SK-N-DZ (cell line): ENCODE results near the gene MRPL49.
"Not testable (repeated sequence)": the region's sequence is repeated elsewhere in the genome, so short reads cannot be mapped to it uniquely, and the experiment has no call there.

Experiments
- DNase-seq: peaks from one replicate; pipeline ENCODE4 v3.0.0-alpha.2; 2015; ENCODE audit warnings: low spot score

The MRPL49 gene

DNA sequence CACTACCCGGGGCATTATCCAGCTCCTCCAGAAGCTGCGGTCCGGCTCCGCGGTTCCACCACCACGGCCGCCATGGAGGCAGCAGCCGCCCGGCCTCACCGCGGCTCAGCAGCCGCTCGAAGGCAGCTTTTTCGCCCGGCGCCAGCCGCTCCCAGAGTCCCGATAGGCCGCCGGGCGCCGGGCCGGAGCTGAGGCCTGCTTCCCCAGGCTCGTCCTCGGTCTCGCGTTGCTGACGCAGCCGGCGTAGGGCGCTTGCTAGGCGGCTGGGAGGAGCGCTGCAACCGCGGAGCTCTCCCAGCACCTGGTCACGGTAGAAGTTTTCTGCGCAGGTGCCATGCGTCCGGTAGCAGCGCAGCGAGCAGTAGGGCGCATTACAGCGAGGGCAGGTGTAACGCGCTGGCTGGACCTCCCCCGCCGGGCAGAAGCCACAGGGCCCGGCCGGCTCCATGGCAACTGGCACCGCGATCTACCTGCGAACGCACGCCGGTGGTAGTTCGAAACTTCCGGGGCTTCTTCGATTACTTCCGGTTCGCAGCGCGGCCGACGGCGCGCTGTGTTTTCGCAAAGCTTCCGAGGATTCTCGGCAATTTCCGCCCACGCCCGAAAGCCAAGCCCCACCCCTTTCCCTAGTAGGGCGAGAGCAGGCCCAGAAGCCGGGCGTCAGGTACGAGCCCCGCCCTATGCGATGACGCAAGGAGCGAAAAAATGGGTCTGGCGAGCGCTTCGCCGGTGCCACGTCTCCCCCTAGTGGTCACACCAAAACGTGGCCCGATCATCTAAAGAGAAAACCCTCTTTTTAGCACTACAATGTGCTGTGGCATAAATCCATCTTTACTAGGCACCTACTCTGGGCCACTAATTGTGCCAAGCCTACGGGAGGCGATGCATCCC lies 4.7 kb upstream of the MRPL49 start, which contains the start of gene ZNHIT2:
ZNHIT2 (minus strand) TSS at position 496 of the 891 bp plus-strand sequence; CDS start at position 448, 48 bp downstream.
- DNase-seq: peak; percentile 98

GRCh38 chr11:65118097-65118837 lies 3.9 kb upstream of the MRPL49 start:
- no peak for DNase-seq

- DNase-seq: not testable (repeated sequence)
Observed at GRCh38 chr11:65118891-65119669, 3.0 kb upstream of the MRPL49 start.

- no peak for DNase-seq
Observed at GRCh38 chr11:65119670-65119995, 2.5 kb upstream of the MRPL49 start.

GRCh38 chr11:65120831-65121230 lies 1.3 kb upstream of the MRPL49 start:
- no peak for DNase-seq

GRCh38 chr11:65121447-65121864 lies 665 bp upstream of the MRPL49 start:
- DNase-seq: no peak

DNA sequence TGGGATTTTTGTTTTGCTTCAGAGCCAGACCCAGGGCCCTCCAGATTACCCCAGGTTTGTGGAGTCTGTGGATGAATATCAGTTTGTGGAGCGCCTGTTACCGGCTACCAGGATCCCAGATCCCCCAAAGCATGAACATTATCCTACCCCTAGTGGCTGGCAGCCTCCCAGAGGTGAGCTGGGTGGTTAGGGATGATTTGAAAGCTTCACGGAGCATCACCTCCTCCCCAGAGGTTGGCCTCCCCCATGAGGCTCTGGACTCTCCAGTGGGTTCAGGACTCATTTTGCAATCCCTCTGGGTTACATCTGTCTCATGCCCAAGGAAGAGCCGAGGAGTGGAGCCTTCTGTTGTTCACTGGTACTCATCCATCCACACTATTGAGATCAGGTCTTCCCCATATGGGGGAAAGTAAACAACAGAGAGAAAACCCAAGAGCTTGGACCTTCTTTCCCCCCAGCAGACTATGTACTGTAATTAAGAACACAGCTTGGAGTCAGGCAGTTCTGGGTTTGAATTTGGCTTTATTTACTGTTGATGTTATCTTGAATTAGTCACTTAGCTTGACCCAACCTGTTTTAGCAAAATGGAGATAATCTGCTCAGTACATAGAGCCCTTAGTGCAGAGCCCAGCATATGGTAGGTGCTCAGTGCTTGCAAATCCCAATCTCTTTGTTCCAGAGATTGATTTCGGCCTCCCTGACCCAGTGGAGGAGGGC lies 2.5 kb downstream of the MRPL49 start:
- no peak for DNase-seq

DNA sequence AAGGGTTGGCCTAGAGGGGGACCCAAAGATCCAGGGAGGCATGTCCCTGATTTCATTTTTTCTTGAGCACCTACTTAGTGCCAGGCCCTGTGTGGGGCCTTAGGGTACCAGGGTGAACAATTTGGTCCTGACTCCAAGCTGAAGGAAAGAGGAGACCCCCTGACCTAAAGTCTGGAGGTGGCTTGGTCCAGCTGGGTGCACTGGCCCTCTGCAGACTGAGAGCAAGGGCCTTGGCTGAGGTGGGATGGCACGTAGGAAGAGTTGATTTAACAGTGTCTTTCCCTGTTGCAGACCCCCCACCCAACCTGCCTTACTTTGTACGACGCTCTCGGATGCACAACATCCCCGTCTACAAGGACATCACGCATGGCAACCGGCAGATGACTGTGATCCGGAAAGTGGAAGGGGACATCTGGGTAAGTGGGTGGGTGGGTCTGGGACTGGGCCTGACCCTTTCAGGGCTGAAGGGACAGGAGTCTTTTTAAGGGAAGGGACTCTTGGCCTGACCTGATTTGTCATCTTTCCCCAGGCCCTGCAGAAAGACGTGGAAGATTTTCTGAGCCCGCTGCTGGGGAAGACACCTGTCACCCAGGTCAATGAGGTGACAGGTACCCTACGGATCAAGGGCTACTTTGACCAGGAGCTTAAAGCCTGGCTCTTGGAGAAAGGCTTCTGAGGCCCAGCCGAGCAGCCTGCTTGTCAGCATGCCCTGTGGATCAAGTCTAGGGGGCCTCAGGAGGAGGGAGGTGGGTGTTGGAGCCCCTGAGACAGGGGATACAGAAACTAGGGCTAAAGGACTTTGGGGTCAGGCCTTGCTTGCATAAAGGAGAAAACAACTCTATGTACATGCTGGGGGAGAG lies 3.3 kb downstream of the MRPL49 start:
- DNase-seq: no peak

- no peak for DNase-seq
Observed at GRCh38 chr11:65126624-65127274, 4.6 kb downstream of the MRPL49 start.

DNA sequence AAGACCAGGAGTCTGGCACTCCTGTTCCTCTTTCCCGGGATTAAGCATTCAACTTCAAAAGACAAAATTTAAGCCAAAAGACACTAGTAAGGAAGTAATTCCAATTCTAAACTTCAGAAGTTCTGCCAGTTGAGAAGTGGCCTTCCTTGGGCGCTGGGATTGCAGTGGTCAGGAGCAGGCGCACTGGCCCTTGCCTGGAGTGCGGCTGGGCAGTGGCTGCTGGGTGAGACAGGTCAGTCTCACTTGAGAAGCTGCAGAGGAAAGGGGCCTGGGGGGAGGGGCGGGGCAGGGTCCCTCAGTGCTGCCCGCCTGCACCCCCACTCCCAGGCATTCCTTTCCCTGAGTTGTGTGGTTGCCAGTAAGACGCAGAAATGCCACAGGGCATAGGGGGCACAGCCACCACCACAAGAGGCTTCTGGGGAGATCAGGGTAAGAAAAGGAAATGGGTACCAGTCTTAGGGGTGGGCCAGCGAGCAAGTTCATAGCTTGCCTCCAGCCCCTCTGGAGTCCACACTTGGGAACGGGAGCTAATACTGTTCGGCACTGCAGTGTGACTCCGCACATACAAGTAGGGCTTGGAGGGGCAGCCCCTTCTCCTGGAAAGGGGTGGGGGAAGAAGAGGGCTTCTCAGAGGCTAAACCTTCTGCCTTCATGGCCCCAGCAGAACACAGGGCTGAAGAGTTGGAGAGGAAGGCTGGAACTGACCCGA lies 5.5 kb downstream of the MRPL49 start:
- no peak for DNase-seq

GRCh38 chr11:65128182-65129145 lies 6.3 kb downstream of the MRPL49 start:
- no peak for DNase-seq

- no peak for DNase-seq
Observed at GRCh38 chr11:65129649-65130441, 7.7 kb downstream of the MRPL49 start.

- no peak for DNase-seq
Observed at GRCh38 chr11:65130631-65131416, 8.7 kb downstream of the MRPL49 start.

GRCh38 chr11:65131417-65131776 lies 9.3 kb downstream of the MRPL49 start:
- DNase-seq: no peak

- DNase-seq: no peak
Observed at GRCh38 chr11:65131895-65132237, 9.7 kb downstream of the MRPL49 start.

DNA sequence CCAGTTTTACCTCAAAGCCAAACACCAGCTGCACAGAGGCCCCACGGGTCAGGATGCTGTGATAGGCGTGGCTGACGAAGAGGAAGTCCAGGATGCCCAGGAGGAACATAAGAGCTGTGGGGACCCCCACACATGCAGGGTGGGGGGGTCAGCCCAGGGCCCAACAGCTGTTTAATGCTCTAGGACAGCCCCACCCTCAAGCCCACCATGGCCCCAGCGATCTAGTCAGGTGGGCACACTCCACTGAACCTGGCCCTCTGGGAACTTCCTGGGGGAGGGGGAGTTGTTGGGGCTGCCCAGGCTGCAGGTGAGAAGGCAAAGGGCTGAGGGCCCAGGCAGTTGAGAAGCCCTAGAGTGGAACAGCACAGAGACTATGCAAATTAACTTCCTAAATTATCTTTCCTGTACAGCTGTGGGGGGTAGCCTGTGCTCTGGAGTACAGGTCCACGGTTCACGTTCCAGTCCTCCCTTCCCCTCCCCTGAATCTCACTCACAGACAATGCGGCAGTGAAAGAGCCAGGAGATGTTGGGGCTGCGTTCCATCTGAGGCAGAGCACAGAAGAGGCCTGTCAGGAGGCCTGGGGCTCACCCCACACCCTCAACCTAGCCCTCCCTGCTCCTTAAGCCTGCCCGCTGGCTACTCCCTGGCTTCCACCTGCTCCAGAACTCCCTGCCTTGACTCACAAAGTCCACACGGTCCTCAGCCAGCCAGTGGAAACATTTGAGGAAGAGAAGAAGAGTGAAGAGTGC lies 10.3 kb downstream of the MRPL49 start:
- DNase-seq: no peak
